HCT116 (cell line): Measurements from ENCODE around the gene FBXL7.

ENCODE experiments used
- EZH2 ChIP-seq: fragments of 200-600 bp; sonication (generic); IDR thresholded peaks from 2 replicates; pipeline ENCODE4 v1.6.1; 2017; ENCODE audit warnings: antibody characterized with exemption, mixed run types
- EZH2phosphoT487 ChIP-seq: fragments of 200-600 bp; IDR thresholded peaks from 2 replicates; pipeline ENCODE4 v1.6.1; 2018; ENCODE audit warnings: antibody characterized with exemption, borderline replicate concordance
- MAX ChIP-seq: IDR thresholded peaks from 2 replicates; pipeline ENCODE4 v1.6.1; 2012
- POLR2A ChIP-seq: IDR thresholded peaks from 2 replicates; pipeline ENCODE4 v1.7.0; 2011; ENCODE audit warnings: borderline replicate concordance; ENCODE audit not compliant: insufficient read depth, insufficient read length; ENCODE audit errors: extremely low read depth
- POLR2AphosphoS5 ChIP-seq: IDR thresholded peaks from 2 replicates; pipeline ENCODE4 v1.6.1; 2011; ENCODE audit warnings: mild to moderate bottlenecking, low read depth, low read length, moderate library complexity
- RAD21 ChIP-seq: IDR thresholded peaks from 2 replicates; pipeline ENCODE4 v1.6.1; 2012; ENCODE audit warnings: low read depth, mild to moderate bottlenecking
- TCF7L2 ChIP-seq: IDR thresholded peaks from 2 replicates; pipeline ENCODE4 v1.7.0; 2011; ENCODE audit warnings: borderline replicate concordance, inconsistent platforms; ENCODE audit not compliant: insufficient read depth, insufficient read length; ENCODE audit errors: extremely low read depth
- TF ChIP-seq, protein P1 (sequence below), 3 experiments: fragments of 200-600 bp in 1 of 3; sonication (generic) in 1 of 3; IDR thresholded peaks in 2 of 3; conservative IDR thresholded peaks in 1 of 3; 2 replicates each; pipeline ENCODE4 v1.5.1; 2012 to 2017; ENCODE audit warnings: low read depth in 2 of 3, low read length in 2 of 3, antibody characterized with exemption in 1 of 3, borderline replicate concordance in 1 of 3, control low read depth in 1 of 3, mild to moderate bottlenecking in 1 of 3, mixed read lengths in 1 of 3, mixed run types in 1 of 3, moderate library complexity in 1 of 3; ENCODE audit not compliant: insufficient read depth in 1 of 3

GRCh38 chr5:15566789-15567188, 66.8 kb downstream of the FBXL7 start:
- TF ChIP-seq, protein P1, sequence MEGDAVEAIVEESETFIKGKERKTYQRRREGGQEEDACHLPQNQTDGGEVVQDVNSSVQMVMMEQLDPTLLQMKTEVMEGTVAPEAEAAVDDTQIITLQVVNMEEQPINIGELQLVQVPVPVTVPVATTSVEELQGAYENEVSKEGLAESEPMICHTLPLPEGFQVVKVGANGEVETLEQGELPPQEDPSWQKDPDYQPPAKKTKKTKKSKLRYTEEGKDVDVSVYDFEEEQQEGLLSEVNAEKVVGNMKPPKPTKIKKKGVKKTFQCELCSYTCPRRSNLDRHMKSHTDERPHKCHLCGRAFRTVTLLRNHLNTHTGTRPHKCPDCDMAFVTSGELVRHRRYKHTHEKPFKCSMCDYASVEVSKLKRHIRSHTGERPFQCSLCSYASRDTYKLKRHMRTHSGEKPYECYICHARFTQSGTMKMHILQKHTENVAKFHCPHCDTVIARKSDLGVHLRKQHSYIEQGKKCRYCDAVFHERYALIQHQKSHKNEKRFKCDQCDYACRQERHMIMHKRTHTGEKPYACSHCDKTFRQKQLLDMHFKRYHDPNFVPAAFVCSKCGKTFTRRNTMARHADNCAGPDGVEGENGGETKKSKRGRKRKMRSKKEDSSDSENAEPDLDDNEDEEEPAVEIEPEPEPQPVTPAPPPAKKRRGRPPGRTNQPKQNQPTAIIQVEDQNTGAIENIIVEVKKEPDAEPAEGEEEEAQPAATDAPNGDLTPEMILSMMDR (IDR thresholded peaks at IDR 0.05 in 2 of 3, conservative IDR thresholded peaks at IDR 0.05 in 1 of 3; ENCODE audit: borderline replicate concordance in 1 of 3, insufficient read depth in 1 of 3, low read depth in 2 of 3, low read length in 2 of 3): no peak
- TF ChIP-seq POLR2AphosphoS5 (no peak), MAX (no peak), POLR2A (no peak), TCF7L2 (no peak), EZH2 (no peak), RAD21 (no peak), EZH2phosphoT487 (no peak)
